IMR-90 (cell line): ENCODE results near the gene ZNF385C. TPM values are rescaled to one million over a fixed set of nuclear protein-coding genes. Genes with fewer than 3 reads are reported as not detected.

Experiments used
- ATAC-seq: fragments of 200-7000 bp; cut with Tn5 transposase; 2 replicates; pipeline ENCODE4 v1.9.1; 2020; ENCODE audit warnings: low read depth, mild to moderate bottlenecking, moderate library complexity
- BruUV-seq: library from RNA; stranded (reverse); fragments of 400-500 nt; replicated peaks from 2 replicates; lab custom pipeline; 2021; lab: Mats Ljungman, UMichigan
- CTCF ChIA-PET: fragments of 300-600 bp; formaldehyde crosslinking; extraction: SDS; loops from one replicate; lab custom pipeline; 2021; ENCODE audit warnings: antibody characterized with exemption; lab: Yijun Ruan, JAX
- POLR2A ChIA-PET: fragments of 300-600 bp; sonication (Branson Sonifier 250); formaldehyde crosslinking; loops from one replicate; lab custom pipeline; 2022; ENCODE audit warnings: antibody characterized with exemption; ENCODE audit not compliant: unreplicated experiment; lab: Charles Lee
- DNase-seq: peaks from one replicate; pipeline ENCODE4 v3.0.0; 2013
- H2AFZ ChIP-seq: replicated peaks from 2 replicates; pipeline ENCODE3; 2013; ENCODE audit warnings: low read length, mild to moderate bottlenecking; ENCODE audit not compliant: poor library complexity
- H2AK5ac ChIP-seq: 2 replicates; pipeline ENCODE4 v1.6.1; 2013; ENCODE audit warnings: low read depth, low read length, inconsistent platforms
- H2AK9ac ChIP-seq: replicated peaks from 2 replicates; pipeline ENCODE3; 2013; ENCODE audit warnings: mild to moderate bottlenecking, low read depth, low read length, moderate library complexity; ENCODE audit not compliant: poor library complexity
- H2BK120ac ChIP-seq: 2 replicates; pipeline ENCODE4 v1.6.1; 2013; ENCODE audit warnings: low read depth, low read length, inconsistent platforms
- H2BK15ac ChIP-seq: 3 replicates; pipeline ENCODE4 v1.6.1; 2013; ENCODE audit warnings: low read depth, low read length, inconsistent platforms
- H2BK20ac ChIP-seq: 2 replicates; pipeline ENCODE4 v1.6.1; 2013; ENCODE audit warnings: low read depth, mild to moderate bottlenecking, inconsistent platforms, low read length, moderate library complexity
- H2BK5ac ChIP-seq: 2 replicates; pipeline ENCODE4 v1.6.1; 2013; ENCODE audit warnings: mild to moderate bottlenecking, low read depth, low read length, inconsistent platforms; ENCODE audit not compliant: poor library complexity, severe bottlenecking
- H3K14ac ChIP-seq: replicated peaks from 2 replicates; pipeline ENCODE4 v1.6.1; 2013; ENCODE audit warnings: low read depth, low read length, inconsistent platforms
- H3K18ac ChIP-seq: 2 replicates; pipeline ENCODE4 v1.6.1; 2013; ENCODE audit warnings: low read depth, low read length, control low read depth
- H3K23ac ChIP-seq: 2 replicates; pipeline ENCODE4 v1.6.1; 2013; ENCODE audit warnings: low read depth, low read length, inconsistent platforms
- H3K27ac ChIP-seq: 2 replicates; pipeline ENCODE4 v1.5.1; 2013; ENCODE audit warnings: mild to moderate bottlenecking, control low read depth, low read length; ENCODE audit not compliant: insufficient read depth
- H3K27me3 ChIP-seq: 2 replicates; pipeline ENCODE4 v1.6.1; 2013; ENCODE audit warnings: low read length; ENCODE audit not compliant: control insufficient read depth, insufficient read depth
- H3K36me3 ChIP-seq: 2 replicates; pipeline ENCODE4 v1.6.1; 2013; ENCODE audit warnings: low read length, mixed read lengths; ENCODE audit not compliant: control insufficient read depth, insufficient read depth
- H3K4ac ChIP-seq: 2 replicates; pipeline ENCODE4 v1.6.1; 2013; ENCODE audit warnings: low read depth, low read length, inconsistent platforms
- H3K4me1 ChIP-seq: 2 replicates; pipeline ENCODE4 v1.6.1; 2013; ENCODE audit warnings: low read length, mixed read lengths; ENCODE audit not compliant: control insufficient read depth, insufficient read depth
- H3K4me2 ChIP-seq: 2 replicates; pipeline ENCODE4 v1.6.1; 2013; ENCODE audit warnings: low read depth, mild to moderate bottlenecking, control low read depth, low read length, moderate library complexity
- H3K4me3 ChIP-seq: 2 replicates; pipeline ENCODE4 v1.5.1; 2013; ENCODE audit warnings: low read depth, mild to moderate bottlenecking, control low read depth, low read length, moderate library complexity; ENCODE audit not compliant: insufficient read depth
- H3K56ac ChIP-seq: 2 replicates; pipeline ENCODE4 v1.6.1; 2013; ENCODE audit warnings: low read length, inconsistent platforms; ENCODE audit not compliant: insufficient read depth; ENCODE audit errors: extremely low read depth
- H3K79me1 ChIP-seq, 2 experiments: 2 replicates each; pipeline ENCODE4 v1.6.1; 2013; ENCODE audit warnings: low read length in 2 of 2, inconsistent platforms in 1 of 2, low read depth in 1 of 2
- H3K9ac ChIP-seq: 2 replicates; pipeline ENCODE4 v1.6.1; 2013; ENCODE audit warnings: low read depth, low read length, control low read depth
- H3K9me1 ChIP-seq: 2 replicates; pipeline ENCODE4 v1.6.1; 2013; ENCODE audit warnings: low read length, inconsistent platforms; ENCODE audit not compliant: insufficient read depth
- H3K9me3 ChIP-seq: 2 replicates; pipeline ENCODE4 v1.6.1; 2013; ENCODE audit warnings: low read length; ENCODE audit not compliant: control insufficient read depth, insufficient read depth
- H4K20me1 ChIP-seq: 2 replicates; pipeline ENCODE4 v1.6.1; 2013; ENCODE audit warnings: low read length, inconsistent platforms; ENCODE audit not compliant: insufficient read depth
- H4K5ac ChIP-seq: 2 replicates; pipeline ENCODE4 v1.6.1; 2013; ENCODE audit warnings: mild to moderate bottlenecking, low read depth, low read length, control low read depth
- H4K8ac ChIP-seq, 2 experiments: 2 replicates each; pipeline ENCODE4 v1.6.1; 2013; ENCODE audit warnings: low read depth in 2 of 2, low read length in 2 of 2, control low read depth in 1 of 2, inconsistent platforms in 1 of 2
- H4K91ac ChIP-seq: 2 replicates; pipeline ENCODE4 v1.6.1; 2013; ENCODE audit warnings: low read depth, low read length, inconsistent platforms; ENCODE audit not compliant: insufficient read depth
- CEBPB ChIP-seq: IDR thresholded peaks from 2 replicates; pipeline ENCODE4 v1.6.1; 2012; ENCODE audit warnings: low read depth, low read length, improper control_type of control experiment
- CHD1 ChIP-seq: IDR thresholded peaks from 2 replicates; pipeline ENCODE4 v1.6.1; 2012; ENCODE audit warnings: low read depth, low read length, improper control_type of control experiment
- CTCF ChIP-seq: conservative IDR thresholded peaks from 2 replicates; pipeline ENCODE4 v1.5.1; 2012; ENCODE audit warnings: mild to moderate bottlenecking, low read depth, low read length, improper control_type of control experiment
- MAFK ChIP-seq: IDR thresholded peaks from 2 replicates; pipeline ENCODE4 v1.6.1; 2012; ENCODE audit warnings: low read depth, low read length, improper control_type of control experiment
- MAZ ChIP-seq: IDR thresholded peaks from 2 replicates; pipeline ENCODE4 v1.6.1; 2012; ENCODE audit warnings: low read depth, mild to moderate bottlenecking, low read length, improper control_type of control experiment, moderate library complexity, borderline replicate concordance
- NFE2L2 ChIP-seq: fragments of 150-350 bp; IDR thresholded peaks from 2 replicates; pipeline ENCODE4 v1.6.1; 2016; ENCODE audit warnings: low read depth, mild to moderate bottlenecking, low read length
- POLR2A ChIP-seq: IDR thresholded peaks from 2 replicates; pipeline ENCODE4 v1.6.1; 2012; ENCODE audit warnings: mild to moderate bottlenecking, low read depth, low read length
- RAD21 ChIP-seq: IDR thresholded peaks from 2 replicates; pipeline ENCODE4 v1.6.1; 2012; ENCODE audit warnings: low read length, improper control_type of control experiment
- RCOR1 ChIP-seq: IDR thresholded peaks from 2 replicates; pipeline ENCODE4 v1.6.1; 2012; ENCODE audit warnings: mild to moderate bottlenecking, low read length, improper control_type of control experiment; ENCODE audit not compliant: insufficient replicate concordance
- SMC3 ChIP-seq: fragments of 150-350 bp; IDR thresholded peaks from 2 replicates; pipeline ENCODE4 v1.6.1; 2016; ENCODE audit warnings: low read depth, mild to moderate bottlenecking, antibody characterized with exemption, low read length, moderate library complexity
- USF2 ChIP-seq: fragments of 150-350 bp; IDR thresholded peaks from 2 replicates; pipeline ENCODE4 v1.6.1; 2017; ENCODE audit warnings: mild to moderate bottlenecking, antibody characterized with exemption, low read length, low read depth
- WGBS, 2 experiments: methylation state at CpG; one replicate each; pipeline versions ENCODE4 v1.1.5 to v1.1.7; 2013; ENCODE audit warnings: missing lambda C conversion rate in 2 of 2; ENCODE audit not compliant: insufficient read length in 1 of 2; ENCODE audit errors: extremely low coverage in 2 of 2; 5-methylcytosine and 5-hydroxymethylcytosine counted together
- dilution Hi-C: fragments of 300-500 bp; cut with HindIII; formaldehyde crosslinking; loops from one replicate; pipeline ENCODE4 v1.14.3; 2018; ENCODE audit warnings: low sequenced_read_pairs; ENCODE audit not compliant: unreplicated experiment
- in situ Hi-C: fragments of 300-500 bp; cut with MboI; formaldehyde crosslinking; loops from 3 replicates; pipeline ENCODE4 v1.14.3; 2019; ENCODE audit warnings: low sequenced_read_pairs, inconsistent platforms, mixed read lengths
- intact Hi-C: fragments of 100-400 bp; cut with micrococcal nuclease; formaldehyde crosslinking; loops from 2 replicates; pipeline ENCODE4 v1.10.0; 2022
- polyA plus RNA-seq, 3 experiments: library from polyadenylated mRNA; depleted of rRNA; stranded (reverse); fragments of >200 nt; gene quantifications; 2 replicates each; pipeline ENCODE4 v1.2.3, GENCODE V29; 2012; ENCODE audit warnings: low replicate concordance in 1 of 3
- total RNA-seq: library from RNA; depleted of rRNA; stranded (reverse); fragments of >200 nt; gene quantifications from 2 replicates; pipeline ENCODE4 v1.2.3, GENCODE V29; 2012
- TF ChIP-seq, protein P1 (sequence below): fragments of 150-350 bp; IDR thresholded peaks from 2 replicates; pipeline ENCODE4 v1.6.1; 2016; ENCODE audit warnings: low read depth, mild to moderate bottlenecking, low read length, moderate library complexity, borderline replicate concordance

The ZNF385C gene
- total and polyA plus RNA-seq, 2 of the 4 experiments (the other 2 are of a cell fraction) = not detected

- no peak overlapping the region for H2BK120ac ChIP-seq
- no peak overlapping the region for H3K4me2 ChIP-seq
- TF ChIP-seq, protein P1, sequence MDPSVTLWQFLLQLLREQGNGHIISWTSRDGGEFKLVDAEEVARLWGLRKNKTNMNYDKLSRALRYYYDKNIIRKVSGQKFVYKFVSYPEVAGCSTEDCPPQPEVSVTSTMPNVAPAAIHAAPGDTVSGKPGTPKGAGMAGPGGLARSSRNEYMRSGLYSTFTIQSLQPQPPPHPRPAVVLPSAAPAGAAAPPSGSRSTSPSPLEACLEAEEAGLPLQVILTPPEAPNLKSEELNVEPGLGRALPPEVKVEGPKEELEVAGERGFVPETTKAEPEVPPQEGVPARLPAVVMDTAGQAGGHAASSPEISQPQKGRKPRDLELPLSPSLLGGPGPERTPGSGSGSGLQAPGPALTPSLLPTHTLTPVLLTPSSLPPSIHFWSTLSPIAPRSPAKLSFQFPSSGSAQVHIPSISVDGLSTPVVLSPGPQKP = no peak
- no peak for TF ChIP-seq RCOR1
- no peak for TF ChIP-seq SMC3
- TF ChIP-seq NFE2L2 = no peak
- no peak for TF ChIP-seq MAZ
- TF ChIP-seq MAFK = no peak
- no peak for TF ChIP-seq USF2
- no peak for TF ChIP-seq POLR2A
- TF ChIP-seq CEBPB = no peak
- TF ChIP-seq CHD1 = no peak
- TF ChIP-seq RAD21 = no peak
- no peak for TF ChIP-seq CTCF
- H3K4me3 ChIP-seq = no peak overlapping the region
- no peak overlapping the region for H3K9ac ChIP-seq
- H3K4ac ChIP-seq = no peak overlapping the region
- H4K8ac ChIP-seq = no peak overlapping the region
- no peak overlapping the region for H2BK15ac ChIP-seq
- no peak overlapping the region for H3K56ac ChIP-seq
- in situ Hi-C loops = no loop called here
- no peak overlapping the region for H2BK5ac ChIP-seq
- H3K27ac ChIP-seq = no peak overlapping the region
- no peak overlapping the region for H3K18ac ChIP-seq
- BruUV-seq = no TSS peak
- H2BK20ac ChIP-seq = no peak overlapping the region
- no peak overlapping the region for H4K91ac ChIP-seq
- H4K5ac ChIP-seq = no peak overlapping the region
- H3K9me1 ChIP-seq = no peaks in the 10 kb centered on the region
- H2AK5ac ChIP-seq = no peak overlapping the region
- no peak overlapping the region for H3K14ac ChIP-seq
- ATAC-seq (no peak), DNase-seq (no peak)
- peaks cover 67% of the 10 kb centered on the region for H3K27me3 ChIP-seq
- ChIA-PET POLR2A (no interaction called here), CTCF (no interaction called here)
- no peaks in the 10 kb centered on the region for H3K36me3 ChIP-seq
- H3K23ac ChIP-seq = no peak overlapping the region
- dilution Hi-C loops = no loop called here
- WGBS, 2 experiments = no CpG with 5 or more reads among the region's 4 CpGs
- H4K20me1 ChIP-seq = no peaks in the 10 kb centered on the region
- H3K9me3 ChIP-seq = no peaks in the 10 kb centered on the region
- H2AFZ ChIP-seq = no peak overlapping the region
- no peak overlapping the region for H2AK9ac ChIP-seq
- H3K79me1 ChIP-seq = no peaks in the 10 kb centered on the region
- intact Hi-C loops = no loop called here
- no peaks in the 10 kb centered on the region for H3K4me1 ChIP-seq
Observed at GRCh38 chr17:42076797-42077559, 21.3 kb downstream of the ZNF385C start.
